Stimulated activated CD4-positive, alpha-beta T cell treated with anti-CD3 and anti-CD28 coated beads, Interleukin-15, amount 100 ng/mL, for 1 hour (primary cell): ENCODE data around the gene ZNF628.
A peak's percentile ranks its signal among the peaks of the same experiment; 100 is the strongest.

Experiments
- DNase-seq, 2 donors: peaks; one replicate each; pipeline ENCODE4 v3.0.0-alpha.2; 2020; ENCODE audit warnings: low read depth in 1 of 2, low spot score in 1 of 2

Gene ZNF628

DNA sequence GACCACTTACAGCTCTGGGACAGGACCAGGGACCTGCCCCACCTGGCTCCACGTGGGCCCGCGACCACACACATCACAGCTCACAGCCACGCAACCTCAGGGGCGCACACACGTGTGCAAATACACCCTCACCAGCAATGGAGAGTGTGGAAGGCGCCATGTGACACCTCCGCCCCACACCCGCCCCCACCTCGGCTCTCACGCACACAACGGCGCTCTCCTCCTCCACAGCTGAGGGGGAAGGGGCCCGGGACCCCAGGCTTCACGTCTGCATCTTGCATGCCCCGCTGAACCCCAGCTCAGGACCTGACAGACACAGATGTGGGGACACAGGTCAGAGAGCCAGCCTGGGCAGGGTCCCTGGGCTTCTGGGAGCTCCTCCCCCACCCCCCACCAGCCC, 26.9 kb upstream of the ZNF628 start:
- no peak for DNase-seq

DNA sequence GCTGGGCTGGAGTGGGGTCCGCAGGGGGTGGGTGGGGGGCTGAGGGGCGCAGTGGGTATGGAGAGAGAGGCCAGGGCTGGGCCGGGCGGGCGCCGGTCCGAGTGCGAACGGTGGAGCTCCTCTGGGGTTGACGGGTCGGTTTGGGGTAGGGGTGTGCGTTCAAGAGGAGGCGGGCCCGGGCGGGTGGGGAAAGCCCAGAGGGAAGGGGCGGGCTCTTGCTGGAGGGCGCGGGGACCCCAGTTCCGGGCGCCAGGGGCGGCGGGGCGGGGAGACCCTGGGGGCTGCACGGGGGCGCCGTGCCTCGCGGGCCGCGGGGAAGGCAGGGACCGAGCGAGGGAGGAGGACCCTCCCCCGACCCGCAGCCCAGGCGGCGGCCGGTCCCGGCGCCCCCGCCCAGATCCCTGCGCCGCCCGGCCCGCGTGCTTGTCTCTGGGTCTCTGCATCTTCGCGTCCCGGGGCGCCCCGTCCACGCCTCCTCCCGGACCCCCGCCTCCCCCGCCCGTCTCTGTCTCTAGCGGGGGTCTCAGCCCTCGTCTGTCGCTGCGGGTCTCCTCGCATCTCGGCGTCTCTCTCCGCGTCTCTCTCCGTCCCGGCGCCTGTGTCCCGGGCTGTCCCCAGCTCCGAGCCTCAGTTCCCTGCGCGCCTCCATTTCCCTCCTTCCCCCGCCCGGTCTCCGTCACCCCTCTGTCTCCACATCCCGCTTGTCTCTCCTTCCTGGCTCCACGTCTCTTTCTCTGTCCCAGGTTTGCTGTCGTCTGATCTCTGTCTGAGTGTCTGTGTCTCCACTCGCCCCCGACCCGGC, 25.1 kb upstream of the ZNF628 start:
- DNase-seq, result no peak

DNA sequence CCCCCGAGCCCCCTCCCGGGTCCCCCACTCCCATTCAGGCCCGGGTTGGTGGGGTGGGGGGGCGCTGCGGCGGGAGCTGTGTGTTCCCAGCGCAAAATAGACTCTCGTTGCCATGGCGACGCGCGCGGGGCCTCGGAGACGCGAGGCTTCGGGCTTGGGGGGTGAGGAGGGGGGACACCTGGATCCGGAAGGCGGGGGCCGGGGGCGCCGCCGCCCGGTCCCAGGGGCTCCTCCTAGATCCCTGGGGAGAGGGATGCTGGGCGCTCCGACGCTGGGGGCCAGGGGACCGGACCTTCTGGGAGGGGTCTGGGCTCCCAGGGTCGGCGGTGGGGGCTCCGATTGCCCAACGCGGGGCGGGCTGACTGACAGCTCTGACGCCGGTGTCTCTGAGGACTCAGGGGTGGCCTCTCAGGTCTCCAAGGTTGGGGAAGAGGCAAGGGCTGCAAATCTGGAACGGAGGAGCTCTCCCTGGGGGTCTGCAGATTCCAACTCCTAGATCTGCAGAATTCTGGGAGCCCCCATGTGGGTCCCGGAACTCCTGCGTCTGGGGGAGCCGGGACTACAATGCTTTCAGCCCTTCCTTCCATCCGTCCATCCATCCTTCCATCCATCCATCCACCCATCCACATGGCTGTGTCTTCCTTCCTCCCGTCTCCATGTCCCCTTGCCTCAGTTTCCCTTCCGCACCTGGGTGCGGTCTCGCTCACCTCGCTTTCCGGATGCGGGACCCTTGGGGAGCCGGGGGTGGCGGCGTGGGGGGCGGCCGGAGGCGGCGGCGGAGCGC, 24.3 kb upstream of the ZNF628 start:
- no peak for DNase-seq

DNA sequence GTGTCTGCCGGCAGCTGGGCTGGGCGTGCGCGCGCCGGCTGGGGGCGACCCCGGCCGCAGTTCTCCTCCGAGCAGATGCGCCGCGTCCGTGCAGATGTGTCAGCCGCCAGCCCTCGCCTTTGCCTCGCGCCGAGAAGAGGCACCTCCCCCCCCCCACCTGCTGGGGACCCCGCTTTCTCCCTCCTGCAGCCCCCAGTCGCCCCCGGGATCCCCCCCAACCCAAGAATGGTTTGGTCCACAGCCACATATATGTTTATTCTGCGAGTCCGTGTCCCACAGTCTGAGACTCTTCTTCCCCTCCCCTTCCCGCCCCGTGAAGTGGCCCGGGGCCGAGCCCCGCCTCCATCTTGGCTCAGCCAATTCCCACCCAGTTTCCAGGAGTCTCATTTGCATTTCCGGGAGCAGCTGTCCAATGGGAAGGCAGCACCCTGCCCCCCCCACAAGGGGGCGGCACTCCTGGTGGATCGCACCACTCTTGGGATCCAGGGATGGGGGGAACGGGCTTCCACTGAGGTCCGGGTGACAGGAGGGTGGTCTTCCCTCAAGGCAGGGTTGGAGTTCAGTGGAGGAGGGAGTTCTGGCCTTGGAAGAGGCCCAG, 23.6 kb upstream of the ZNF628 start:
- no peak for DNase-seq

DNA sequence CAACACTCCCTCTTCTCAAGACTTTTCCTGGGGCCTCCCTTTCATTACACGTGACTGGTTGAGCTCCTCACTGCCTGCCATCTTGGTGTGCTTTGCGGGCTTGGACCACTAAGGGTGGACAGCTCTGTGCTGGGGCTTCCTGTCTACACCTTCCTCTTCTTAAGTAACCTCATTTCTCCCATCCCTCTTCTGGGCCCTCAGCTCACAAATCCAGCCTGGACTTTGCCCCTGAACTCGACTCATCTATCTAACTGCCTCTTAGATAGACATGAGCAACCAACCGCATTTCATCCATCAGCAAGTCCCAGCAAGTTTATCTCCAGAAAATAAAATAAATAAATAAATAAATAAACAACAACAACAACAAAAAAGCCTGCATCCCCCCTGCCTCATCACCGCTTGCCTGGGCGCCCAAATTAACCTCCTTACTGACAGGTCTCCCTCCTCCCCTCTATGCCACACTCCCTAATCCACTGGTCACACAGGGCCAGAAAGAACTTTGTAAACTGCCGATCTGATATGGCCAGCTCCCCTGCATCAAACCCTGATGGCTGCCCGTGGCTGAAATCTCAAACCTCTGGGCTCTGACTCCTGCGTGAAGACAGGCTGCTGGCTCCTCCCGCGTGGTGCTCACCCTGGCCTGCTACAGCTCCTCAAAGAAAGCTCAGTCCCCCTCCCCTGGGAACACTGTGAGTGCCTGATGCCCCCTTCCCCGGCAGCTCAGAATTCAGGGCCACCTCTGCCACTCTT, 22.7 kb upstream of the ZNF628 start:
- DNase-seq, result no peak

DNA sequence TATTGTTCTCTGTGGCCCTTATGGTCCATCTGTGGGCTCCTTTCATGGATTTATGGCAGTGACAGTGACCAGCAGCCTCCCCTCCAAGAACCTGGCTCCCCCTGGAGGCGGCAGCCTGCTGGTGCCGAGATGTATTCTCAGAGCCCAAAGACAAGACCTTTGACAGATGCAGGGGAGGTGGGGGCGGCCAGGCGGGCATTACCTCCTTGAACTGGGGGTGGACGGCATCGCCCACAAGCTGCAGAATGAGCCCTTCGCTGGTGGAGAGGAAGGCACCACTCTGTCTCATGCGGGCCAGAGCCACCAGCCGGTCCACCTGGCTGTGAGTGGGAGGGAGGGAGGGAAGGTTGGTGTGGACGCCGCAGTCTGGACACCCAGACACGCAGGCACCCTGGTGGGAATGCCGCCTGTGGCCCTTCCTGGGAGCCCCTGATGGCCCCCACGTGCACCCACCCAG, 21.6 kb upstream of the ZNF628 start:
- peak in 1 of 2 donors; percentile 40 for DNase-seq

DNA sequence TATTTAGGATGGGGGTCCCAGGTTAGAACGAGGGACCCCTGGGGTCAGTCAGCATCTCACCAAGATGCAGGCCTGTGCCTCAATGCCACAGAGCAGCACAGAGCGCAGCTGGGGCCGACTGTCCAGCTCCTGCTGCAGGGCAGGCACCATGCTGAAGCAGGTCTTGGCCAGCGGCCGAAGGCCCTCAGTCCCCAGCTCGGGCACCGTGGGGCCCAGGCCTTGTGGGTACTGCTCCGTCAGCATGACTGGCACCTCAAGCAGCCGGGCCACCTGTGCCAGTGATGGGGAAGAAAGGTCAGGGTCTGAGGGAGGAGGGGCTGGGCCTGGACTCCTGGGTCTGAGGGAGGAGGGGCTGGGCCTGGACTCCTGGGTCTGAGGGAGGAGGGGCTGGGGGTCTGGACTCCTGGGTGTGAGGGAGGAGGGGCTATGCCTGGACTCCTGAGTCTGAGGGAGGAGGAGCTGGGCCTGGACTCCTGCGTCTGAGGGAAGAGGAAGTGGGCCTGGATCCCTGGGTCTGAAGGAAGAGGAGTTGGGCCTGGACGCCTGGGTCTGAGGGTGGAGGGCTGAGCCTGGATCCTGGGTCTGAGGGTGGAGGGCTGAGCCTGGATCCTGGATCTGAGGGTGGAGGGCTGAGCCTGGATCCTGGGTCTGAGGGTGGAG, 20.7 kb upstream of the ZNF628 start:
- DNase-seq, result no peak

DNA sequence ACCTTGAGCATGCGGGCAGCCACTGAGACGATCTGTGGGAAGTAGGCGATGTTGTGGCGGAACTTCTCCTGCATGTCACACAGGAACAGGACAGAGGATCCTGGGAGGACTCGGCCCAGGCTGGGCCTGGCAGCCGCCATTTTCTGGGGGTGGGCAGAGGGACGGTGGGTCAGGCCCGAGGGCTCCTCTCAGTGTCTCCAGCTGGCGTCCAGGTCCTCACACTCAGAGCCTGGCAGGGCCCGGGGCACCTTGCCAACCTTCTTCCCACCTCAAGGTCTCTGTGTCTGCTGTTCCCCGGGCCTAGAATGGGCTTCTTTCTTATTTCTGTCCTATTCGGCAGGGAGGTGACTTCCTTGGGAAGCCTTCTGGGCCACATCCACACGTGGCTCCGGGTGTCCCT, 20.1 kb upstream of the ZNF628 start:
- DNase-seq, result no peak

DNA sequence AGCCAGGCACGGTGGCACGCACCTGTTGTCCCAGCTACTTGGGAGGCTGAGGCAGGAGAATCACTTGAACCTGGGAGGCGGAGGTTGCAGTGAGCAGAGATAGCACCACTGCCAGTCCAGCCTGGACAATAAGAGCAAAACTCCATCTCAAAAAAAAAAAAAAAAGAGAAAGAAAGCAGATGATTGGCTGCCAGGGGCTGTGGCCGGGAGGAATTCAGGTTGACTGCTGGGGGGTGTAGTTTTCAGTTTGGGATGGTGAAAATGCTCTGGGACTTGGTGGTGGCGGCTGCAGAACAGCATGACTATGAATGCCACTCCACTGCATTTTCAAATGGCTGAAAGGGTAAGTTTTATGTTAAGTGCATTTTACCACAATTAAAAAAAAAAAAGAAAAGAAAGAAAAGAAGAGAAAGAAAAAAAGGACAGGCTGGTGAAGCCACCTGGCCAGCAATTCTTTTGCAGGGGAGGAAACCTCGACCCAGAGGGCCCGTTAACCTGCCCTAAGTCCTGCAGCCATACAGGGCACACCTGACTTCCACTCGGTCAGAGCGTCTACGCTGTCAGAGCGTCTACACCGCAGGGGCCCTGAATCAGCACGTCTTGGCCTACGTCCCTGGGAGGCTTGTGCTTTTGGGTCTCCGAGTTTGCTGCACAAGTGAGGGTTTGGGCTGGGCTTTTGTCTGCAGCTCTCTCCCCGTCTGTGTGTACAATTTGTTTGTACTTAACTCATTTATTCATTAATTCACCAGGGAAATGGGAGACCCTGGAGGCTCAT, 18.5 kb upstream of the ZNF628 start:
- no peak for DNase-seq

DNA sequence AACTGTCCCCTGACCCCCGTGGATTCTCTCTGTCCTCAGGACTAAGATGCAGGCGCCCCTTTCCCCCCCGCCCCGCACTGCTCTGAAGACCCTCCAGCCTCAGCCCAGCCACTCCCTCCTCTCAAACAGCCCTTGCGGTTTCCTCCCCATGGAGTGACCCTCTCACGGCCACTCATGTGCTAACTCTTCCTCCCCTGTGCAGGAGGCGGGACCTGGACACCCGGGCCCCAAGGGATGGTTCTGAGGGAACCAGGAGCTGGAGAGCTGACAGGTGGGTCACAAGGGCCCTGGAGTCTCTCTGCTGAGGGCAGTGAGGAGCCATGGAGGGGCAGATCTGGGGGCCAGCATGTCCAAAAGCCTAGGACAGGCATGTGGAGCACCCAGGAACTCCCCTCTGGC, 16.9 kb upstream of the ZNF628 start:
- no peak for DNase-seq

DNA sequence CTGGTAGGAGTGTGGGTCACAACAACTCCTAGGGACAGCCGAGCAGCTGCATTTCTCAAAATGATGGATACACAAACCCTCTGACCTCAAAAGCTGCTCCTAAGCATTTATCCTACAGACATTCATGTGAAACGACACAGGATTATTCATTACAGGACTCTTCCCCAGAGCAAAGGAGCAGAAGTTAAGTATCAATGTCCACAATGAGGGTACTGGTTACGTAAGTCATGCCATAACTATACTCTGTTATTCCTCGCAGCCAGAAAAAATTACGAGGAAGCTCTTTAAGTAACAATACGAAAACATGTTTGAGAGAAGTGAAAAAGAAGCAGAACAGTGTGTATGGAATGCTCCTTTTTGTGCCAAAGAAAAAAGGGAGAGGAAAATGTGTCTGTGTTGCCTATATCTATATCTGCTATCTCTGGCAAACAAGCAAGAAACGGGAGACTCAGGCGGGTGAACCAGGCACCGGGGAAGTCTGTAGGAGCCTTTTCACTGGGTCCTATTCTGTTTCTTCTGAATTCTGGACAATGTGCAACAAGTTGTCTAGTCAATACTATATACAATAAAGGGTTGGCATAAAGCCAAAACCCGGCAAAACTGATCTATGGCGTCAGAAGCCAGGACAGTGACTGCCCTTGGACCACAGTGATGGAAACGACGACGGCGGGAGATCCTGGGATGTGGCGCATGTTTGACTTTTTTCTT, 16.3 kb upstream of the ZNF628 start:
- DNase-seq, result no peak

DNA sequence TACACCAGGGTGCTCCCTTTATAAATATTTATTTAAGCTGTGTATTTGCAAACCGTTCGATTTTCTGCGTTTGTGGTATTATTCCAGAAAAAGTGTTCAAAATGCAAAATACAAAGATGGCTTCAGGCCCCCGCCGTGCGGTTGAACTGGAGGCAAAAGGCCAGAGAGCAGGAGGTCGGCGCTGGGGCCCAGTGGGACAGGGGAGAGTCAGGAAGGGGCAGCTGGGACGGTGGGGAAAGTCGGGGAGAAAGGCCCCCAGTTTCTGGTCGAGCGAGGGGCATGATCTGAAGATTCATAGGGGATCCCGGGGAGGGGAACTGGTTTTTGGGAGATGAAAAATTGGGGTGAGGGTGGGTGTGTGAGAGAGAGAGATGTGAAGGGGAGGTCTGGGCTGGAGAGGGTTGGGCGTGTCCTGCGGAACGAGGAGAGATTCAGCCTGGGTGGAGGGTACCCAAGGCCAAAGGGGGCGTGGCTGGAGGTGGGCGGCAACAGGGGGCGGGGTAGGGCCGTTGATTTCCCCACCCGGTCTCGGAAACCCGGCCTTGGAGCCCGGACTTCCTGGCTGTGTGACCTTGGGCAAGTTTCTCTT, 15.7 kb upstream of the ZNF628 start:
- DNase-seq, result no peak

DNA sequence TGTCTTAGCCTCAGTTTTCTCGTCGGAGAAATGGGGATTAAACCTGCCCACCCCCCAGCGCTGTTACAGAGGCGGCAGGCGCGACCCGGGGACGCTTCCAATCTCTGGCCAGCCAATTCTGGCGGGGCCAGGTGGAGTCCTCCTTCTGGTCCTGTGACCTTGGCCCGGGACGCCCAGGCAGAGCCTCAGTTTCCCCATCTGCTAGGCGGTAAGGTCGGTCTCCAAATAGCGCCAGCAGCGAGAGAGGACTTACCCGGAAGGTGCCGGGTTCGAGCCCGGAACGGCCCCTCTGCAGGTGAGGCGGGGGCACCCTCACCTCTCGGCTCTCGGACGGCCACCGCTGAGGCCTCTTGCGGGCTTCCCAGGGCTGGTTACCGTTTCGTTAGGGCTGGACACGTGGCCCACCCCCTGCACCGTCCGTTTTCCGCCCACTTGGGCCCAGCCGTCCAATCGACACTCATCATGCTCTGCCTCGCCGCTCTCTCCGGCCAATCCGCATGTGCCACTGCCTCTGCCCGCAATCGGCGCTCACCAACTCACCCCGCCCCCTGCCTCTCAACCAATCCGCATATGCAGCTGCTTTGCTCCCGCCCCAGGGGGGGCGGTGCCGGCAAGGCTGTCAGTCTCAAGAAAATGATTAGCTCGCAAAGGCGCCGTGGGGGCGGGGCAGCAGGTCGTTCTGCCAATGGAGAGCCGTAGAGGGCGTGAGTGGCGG, 15.0 kb upstream of the ZNF628 start, which contains the start of gene ISOC2:
TSS of gene ISOC2 (minus strand) at position 384 of the 715 bp plus-strand sequence. CDS start 5,156 bp downstream, outside the sequence.
- DNase-seq, result peak; percentile 100

DNA sequence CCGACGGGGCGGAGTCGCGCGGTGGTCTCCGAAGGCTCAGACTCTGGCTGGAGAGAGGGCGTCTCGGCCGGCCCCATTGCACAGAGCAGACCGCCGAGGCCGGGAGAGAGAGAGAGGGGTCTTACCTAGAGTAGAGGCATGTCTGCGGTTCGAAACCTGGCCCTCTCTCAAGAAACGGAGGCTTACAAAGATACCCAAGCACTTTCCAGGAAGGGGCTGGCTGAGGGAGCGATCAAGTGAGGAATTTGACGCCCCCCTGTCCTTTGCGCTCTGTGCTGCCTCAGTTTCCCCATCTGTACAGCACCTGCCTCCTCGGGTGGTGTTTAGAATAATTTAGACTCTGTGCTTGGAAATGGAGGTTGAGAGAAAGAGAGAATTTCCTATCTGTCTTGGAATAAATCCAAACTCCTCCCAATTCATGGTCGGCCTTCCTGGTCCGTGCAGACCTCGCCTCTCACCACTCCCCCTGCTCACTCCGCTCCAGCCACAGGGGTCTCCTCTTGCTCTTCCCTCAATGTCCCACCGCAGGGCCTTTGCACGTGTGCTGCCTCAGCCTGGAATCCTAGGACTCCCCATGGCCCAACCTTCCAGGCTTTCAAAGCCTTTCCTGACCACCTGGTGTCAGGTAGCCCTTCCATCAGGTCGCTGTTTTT, 14.3 kb upstream of the ZNF628 start:
- no peak for DNase-seq

DNA sequence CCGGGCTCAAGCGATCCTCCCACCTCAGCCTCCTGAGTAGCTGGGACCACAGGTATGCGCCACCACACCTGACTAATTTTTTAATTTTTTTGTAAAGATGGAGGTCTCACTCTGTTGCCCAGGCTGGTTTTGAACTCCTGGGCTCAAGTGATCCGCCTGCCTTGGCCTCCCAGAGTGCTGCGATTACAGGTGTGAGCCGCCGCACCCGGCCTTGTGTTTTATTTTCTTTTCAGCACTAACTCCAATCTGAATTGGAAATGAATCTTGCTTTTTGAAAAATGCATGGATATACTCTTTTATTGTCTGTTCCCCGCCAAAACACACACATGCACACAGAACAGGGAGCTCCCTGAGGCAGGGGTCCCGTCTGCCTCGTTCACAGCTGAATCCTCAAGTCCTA, 13.7 kb upstream of the ZNF628 start:
- DNase-seq, result no peak

DNA sequence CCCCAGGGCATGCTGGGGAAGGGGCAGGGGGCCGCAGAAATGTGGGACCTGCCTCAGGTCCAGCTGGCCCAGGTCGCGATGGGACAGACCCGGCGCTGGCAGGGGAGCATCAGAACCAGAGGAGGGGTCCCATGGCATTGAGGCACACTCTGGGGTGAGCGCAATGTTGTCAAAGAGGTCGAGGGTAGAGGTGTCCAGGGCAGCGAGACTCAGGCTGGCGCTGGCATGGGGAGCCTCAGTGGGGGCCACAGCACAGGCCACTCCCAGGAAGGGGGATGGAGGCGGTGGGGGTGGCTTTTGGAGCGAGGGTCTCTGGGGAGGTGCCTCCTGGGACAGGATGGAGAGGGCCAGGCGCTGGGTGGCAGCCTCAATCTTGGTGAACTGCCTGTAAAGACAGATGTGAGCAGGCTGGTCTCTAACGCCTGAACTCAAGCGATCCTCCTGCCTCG, 12.8 kb upstream of the ZNF628 start:
- no peak for DNase-seq

DNA sequence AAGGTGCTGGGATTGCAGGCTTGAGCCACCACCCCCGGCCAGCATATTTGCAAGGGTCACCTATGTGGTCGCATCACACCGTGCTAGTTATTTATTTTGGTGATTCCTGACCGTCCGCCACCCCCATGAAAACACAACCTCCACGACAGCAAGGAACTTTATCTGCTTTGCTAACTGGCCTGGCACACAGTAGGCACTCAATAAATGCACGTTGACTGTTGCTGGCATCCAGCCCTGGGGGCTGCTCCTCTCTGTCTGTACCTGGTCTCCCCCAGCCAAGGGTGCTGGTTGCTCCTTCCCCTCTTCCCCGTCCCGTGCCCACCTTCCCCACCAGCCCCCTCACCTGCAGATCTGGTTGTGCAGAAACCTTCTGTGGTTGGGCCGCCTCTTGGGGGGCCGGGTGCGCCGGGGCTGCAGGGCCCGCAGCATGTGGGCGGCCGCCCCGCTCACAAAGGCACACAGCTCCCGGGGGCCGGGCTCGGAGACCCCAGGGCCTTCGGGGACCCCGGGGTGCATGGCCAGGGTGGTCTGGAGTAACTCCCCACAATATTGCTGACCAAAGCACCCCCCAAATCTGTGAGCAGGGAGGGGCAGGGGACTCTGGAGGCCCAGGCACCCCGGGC, 12.3 kb upstream of the ZNF628 start:
- DNase-seq, result no peak
